ENCODE data around the gene TMEM72. TPM values are rescaled to one million over a fixed set of nuclear protein-coding genes. Genes with fewer than 3 reads are reported as not detected.
A peak's percentile ranks its signal among the peaks of the same experiment; 100 is the strongest.

TMEM72 gene
- polyA plus RNA-seq, 3 donors = not detected

GRCh38 chr10:44914891-44915290, 3.8 kb downstream of the TMEM72 start:
- peaks cover 0 to 3% of the 10 kb centered on the region in 2 donors for H3K36me3 Mint-ChIP-seq
- H3K9ac ChIP-seq (ENCODE audit: insufficient read depth, low read length, poor library complexity, severe bottlenecking) = no peak overlapping the region

GRCh38 chr10:44916429-44916828, 5.3 kb downstream of the TMEM72 start:
- no peak for DNase-seq
- 95% methylated on average over 2 of the region's 2 CpGs for WGBS (ENCODE audit: insufficient coverage)
- no peak overlapping the region for H3K9ac ChIP-seq (ENCODE audit: insufficient read depth, low read length, poor library complexity, severe bottlenecking)
- peaks cover 29 to 45% of the 10 kb centered on the region in 2 donors for H3K4me1 ChIP-seq (ENCODE audit: control insufficient read depth in 1 of 2, insufficient read depth in 2 of 2, low read length in 2 of 2)
- H3K27me3 ChIP-seq (ENCODE audit: control insufficient read depth in 2 of 2, insufficient read depth in 2 of 2, low read length in 2 of 2) = no peaks in the 10 kb centered on the region
- no peaks in the 10 kb centered on the region for H3K79me2 ChIP-seq (ENCODE audit: insufficient read depth, low read length)
- H3K9me3 ChIP-seq (replicated peaks in 1 of 2; ENCODE audit: control insufficient read depth in 1 of 2, insufficient read depth in 1 of 2, low read length in 2 of 2) = no peaks in the 10 kb centered on the region
- H3K4me2 ChIP-seq (replicated peaks; ENCODE audit: extremely low read depth, low read length, poor library complexity, severe bottlenecking) = no peak overlapping the region
- H3K36me3 ChIP-seq (replicated peaks in 1 of 2; ENCODE audit: control insufficient read depth in 1 of 2, insufficient read depth in 2 of 2, low read length in 2 of 2) = no peaks in the 10 kb centered on the region
- Mint-ChIP-seq H3K9me3 (peaks cover 0 to 10% (median 8%) of the 10 kb centered on the region in 7 donors), H3K36me3 (peaks cover 0 to 3% of the 10 kb centered on the region in 2 donors), H3K4me3 (no peak overlapping the region), H3K4me1 (peaks cover 48% of the 10 kb centered on the region), H3K27ac (no peak overlapping the region), H3K27me3 (ENCODE audit: low read depth in 3 of 3) (peaks cover 0 to 3% (median 0%) of the 10 kb centered on the region in 3 donors)
- H3K27ac ChIP-seq (ENCODE audit: low read depth in 1 of 2, low read length in 2 of 2) = no peak overlapping the region
- H2AFZ ChIP-seq (ENCODE audit: insufficient read depth, low read depth, low read length, poor library complexity, severe bottlenecking) = no peak overlapping the region
- TF ChIP-seq CTCF (IDR thresholded peaks at IDR 0.05) = no peak
- intact Hi-C loops (cut with micrococcal nuclease) = no loop called here
- no peaks in the 10 kb centered on the region for H4K20me1 ChIP-seq (ENCODE audit: insufficient read depth, low read length)
- H3K4me3 ChIP-seq (replicated peaks in 1 of 3; ENCODE audit: low read depth in 2 of 3, low read length in 3 of 3) = no peak overlapping the region

More at GRCh38 chr10:44914891-44915290, 3.8 kb downstream of the TMEM72 start:
- Mint-ChIP-seq H3K27me3 (ENCODE audit: low read depth in 3 of 3) (peaks cover 0 to 3% (median 0%) of the 10 kb centered on the region in 3 donors), H3K9me3 (peaks cover 0 to 10% (median 8%) of the 10 kb centered on the region in 7 donors), H3K4me3 (no peak overlapping the region), H3K4me1 (peaks cover 56% of the 10 kb centered on the region), H3K27ac (no peak overlapping the region)
- Histone ChIP-seq H3K4me1 (ENCODE audit: control insufficient read depth in 1 of 2, insufficient read depth in 2 of 2, low read length in 2 of 2) (peaks cover 29 to 47% of the 10 kb centered on the region in 2 donors), H3K9me3 (replicated peaks in 1 of 2; ENCODE audit: control insufficient read depth in 1 of 2, insufficient read depth in 1 of 2, low read length in 2 of 2) (no peaks in the 10 kb centered on the region), H2AFZ (ENCODE audit: insufficient read depth, low read depth, low read length, poor library complexity, severe bottlenecking) (no peak overlapping the region), H4K20me1 (ENCODE audit: insufficient read depth, low read length) (no peaks in the 10 kb centered on the region), H3K4me2 (replicated peaks; ENCODE audit: extremely low read depth, low read length, poor library complexity, severe bottlenecking) (no peak overlapping the region), H3K79me2 (ENCODE audit: insufficient read depth, low read length) (no peaks in the 10 kb centered on the region), H3K4me3 (replicated peaks in 1 of 3; ENCODE audit: low read depth in 2 of 3, low read length in 3 of 3) (no peak overlapping the region), H3K27ac (ENCODE audit: low read depth in 1 of 2, low read length in 2 of 2) (peak overlapping the region in 1 of 2 donors; percentile 68), H3K36me3 (replicated peaks in 1 of 2; ENCODE audit: control insufficient read depth in 1 of 2, insufficient read depth in 2 of 2, low read length in 2 of 2) (no peaks in the 10 kb centered on the region), H3K27me3 (ENCODE audit: control insufficient read depth in 2 of 2, insufficient read depth in 2 of 2, low read length in 2 of 2) (no peaks in the 10 kb centered on the region)
- intact Hi-C loops (cut with micrococcal nuclease) = no loop called here
- no peak for TF ChIP-seq CTCF (IDR thresholded peaks at IDR 0.05)
- WGBS (ENCODE audit: insufficient coverage) = no CpG with 5 or more reads among the region's 2 CpGs
- DNase-seq = no peak

Measured in CD14-positive monocyte (primary cell).